ENCODE measurements around the gene SLC22A23.

The SLC22A23 gene

GRCh38 chr6:3389390-3390167, 67.3 kb downstream of the SLC22A23 start:
- H3K27ac ChIP-seq (ENCODE audit: low read length) = no peak overlapping the region
- ATAC-seq (ENCODE audit: insufficient read depth, low read depth) (no peak), DNase-seq (no peak)
- no peak overlapping the region for H3K4me2 ChIP-seq (ENCODE audit: insufficient read depth, low read length)
- TF ChIP-seq, protein P1, sequence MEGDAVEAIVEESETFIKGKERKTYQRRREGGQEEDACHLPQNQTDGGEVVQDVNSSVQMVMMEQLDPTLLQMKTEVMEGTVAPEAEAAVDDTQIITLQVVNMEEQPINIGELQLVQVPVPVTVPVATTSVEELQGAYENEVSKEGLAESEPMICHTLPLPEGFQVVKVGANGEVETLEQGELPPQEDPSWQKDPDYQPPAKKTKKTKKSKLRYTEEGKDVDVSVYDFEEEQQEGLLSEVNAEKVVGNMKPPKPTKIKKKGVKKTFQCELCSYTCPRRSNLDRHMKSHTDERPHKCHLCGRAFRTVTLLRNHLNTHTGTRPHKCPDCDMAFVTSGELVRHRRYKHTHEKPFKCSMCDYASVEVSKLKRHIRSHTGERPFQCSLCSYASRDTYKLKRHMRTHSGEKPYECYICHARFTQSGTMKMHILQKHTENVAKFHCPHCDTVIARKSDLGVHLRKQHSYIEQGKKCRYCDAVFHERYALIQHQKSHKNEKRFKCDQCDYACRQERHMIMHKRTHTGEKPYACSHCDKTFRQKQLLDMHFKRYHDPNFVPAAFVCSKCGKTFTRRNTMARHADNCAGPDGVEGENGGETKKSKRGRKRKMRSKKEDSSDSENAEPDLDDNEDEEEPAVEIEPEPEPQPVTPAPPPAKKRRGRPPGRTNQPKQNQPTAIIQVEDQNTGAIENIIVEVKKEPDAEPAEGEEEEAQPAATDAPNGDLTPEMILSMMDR (IDR thresholded peaks at IDR 0.05; ENCODE audit: borderline replicate concordance, extremely low read depth, low read length, poor library complexity, severe bottlenecking) = no peak
- TF ChIP-seq EZH2 (IDR thresholded peaks at IDR 0.05; ENCODE audit: borderline replicate concordance, low read depth, low read length, severe bottlenecking) = no peak
- H3K27me3 ChIP-seq (ENCODE audit: insufficient read depth, low read length, poor library complexity) = peaks cover 11% of the 10 kb centered on the region
- H4K20me1 ChIP-seq (ENCODE audit: insufficient read depth, low read length) = no peaks in the 10 kb centered on the region; the same call in 1 of the 2 replicates
- no peaks in the 10 kb centered on the region for H3K79me2 ChIP-seq (ENCODE audit: insufficient read depth, low read length)
- no peaks in the 10 kb centered on the region for H3K36me3 ChIP-seq (ENCODE audit: insufficient read depth, low read length)
- no peak overlapping the region for H3K4me3 ChIP-seq (ENCODE audit: low read depth in 1 of 2, low read length in 2 of 2)
- H3K9ac ChIP-seq (ENCODE audit: low read depth, low read length) = no peak overlapping the region
- H2AFZ ChIP-seq (ENCODE audit: low read depth, low read length) = no peak overlapping the region
- H3K9me3 ChIP-seq (ENCODE audit: insufficient read depth, low read length, severe bottlenecking) = no peaks in the 10 kb centered on the region
- no peaks in the 10 kb centered on the region for H3K4me1 ChIP-seq (ENCODE audit: insufficient read depth, low read length)

DNA sequence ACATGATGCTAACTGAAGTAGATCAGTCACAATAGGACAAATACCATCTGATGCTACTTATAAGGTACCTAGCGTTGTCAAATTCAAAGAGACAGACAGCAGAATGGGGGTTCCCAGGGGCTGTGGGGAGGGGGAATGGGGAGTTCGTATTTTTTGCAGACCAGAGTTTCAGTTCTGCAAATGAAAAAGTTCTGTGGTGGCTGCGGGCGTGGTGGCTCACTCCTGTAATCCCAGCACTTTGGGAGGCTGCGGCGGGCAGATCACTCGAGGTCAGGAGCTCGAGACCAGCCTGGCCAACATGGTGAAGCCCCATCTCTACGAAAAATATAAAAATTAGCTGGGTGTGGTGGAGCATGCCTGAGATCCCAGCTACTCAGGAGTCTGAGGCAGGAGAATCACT, 68.1 kb downstream of the SLC22A23 start:
- DNase-seq (no peak), ATAC-seq (ENCODE audit: insufficient read depth, low read depth) (no peak)
- H3K4me1 ChIP-seq (ENCODE audit: insufficient read depth, low read length) = no peaks in the 10 kb centered on the region
- H3K27me3 ChIP-seq (ENCODE audit: insufficient read depth, low read length, poor library complexity) = peaks cover 11% of the 10 kb centered on the region
- no peak overlapping the region for H3K27ac ChIP-seq (ENCODE audit: low read length)
- H2AFZ ChIP-seq (ENCODE audit: low read depth, low read length) = no peak overlapping the region
- H4K20me1 ChIP-seq (ENCODE audit: insufficient read depth, low read length) = no peaks in the 10 kb centered on the region; the same call in 1 of the 2 replicates
- no peak for TF ChIP-seq EZH2 (IDR thresholded peaks at IDR 0.05; ENCODE audit: borderline replicate concordance, low read depth, low read length, severe bottlenecking)
- TF ChIP-seq, protein P1 (IDR thresholded peaks at IDR 0.05; ENCODE audit: borderline replicate concordance, extremely low read depth, low read length, poor library complexity, severe bottlenecking) = no peak
- no peak overlapping the region for H3K4me2 ChIP-seq (ENCODE audit: insufficient read depth, low read length)
- no peaks in the 10 kb centered on the region for H3K79me2 ChIP-seq (ENCODE audit: insufficient read depth, low read length)
- no peak overlapping the region for H3K9ac ChIP-seq (ENCODE audit: low read depth, low read length)
- H3K4me3 ChIP-seq (ENCODE audit: low read depth in 1 of 2, low read length in 2 of 2) = no peak overlapping the region
- no peaks in the 10 kb centered on the region for H3K36me3 ChIP-seq (ENCODE audit: insufficient read depth, low read length)
- no peaks in the 10 kb centered on the region for H3K9me3 ChIP-seq (ENCODE audit: insufficient read depth, low read length, severe bottlenecking)

- Histone ChIP-seq H3K79me2 (ENCODE audit: insufficient read depth, low read length) (no peaks in the 10 kb centered on the region), H2AFZ (ENCODE audit: low read depth, low read length) (no peak overlapping the region), H3K27me3 (ENCODE audit: insufficient read depth, low read length, poor library complexity) (peaks cover 11% of the 10 kb centered on the region), H3K36me3 (ENCODE audit: insufficient read depth, low read length) (no peaks in the 10 kb centered on the region), H3K9ac (ENCODE audit: low read depth, low read length) (no peak overlapping the region), H3K4me3 (ENCODE audit: low read depth in 1 of 2, low read length in 2 of 2) (no peak overlapping the region), H3K27ac (ENCODE audit: low read length) (no peak overlapping the region), H3K4me2 (ENCODE audit: insufficient read depth, low read length) (no peak overlapping the region), H3K4me1 (ENCODE audit: insufficient read depth, low read length) (no peaks in the 10 kb centered on the region), H4K20me1 (ENCODE audit: insufficient read depth, low read length) (no peaks in the 10 kb centered on the region), H3K9me3 (ENCODE audit: insufficient read depth, low read length, severe bottlenecking) (no peaks in the 10 kb centered on the region)
- DNase-seq (no peak), ATAC-seq (ENCODE audit: insufficient read depth, low read depth) (no peak)
- TF ChIP-seq, protein P1 (IDR thresholded peaks at IDR 0.05; ENCODE audit: borderline replicate concordance, extremely low read depth, low read length, poor library complexity, severe bottlenecking) = no peak
- no peak for TF ChIP-seq EZH2 (IDR thresholded peaks at IDR 0.05; ENCODE audit: borderline replicate concordance, low read depth, low read length, severe bottlenecking)
Observed at GRCh38 chr6:3386374-3386857, 70.4 kb downstream of the SLC22A23 start.

Data from DND-41 (cell line).